ENCODE measurements around the gene ACSL4. TPM values are rescaled to one million over a fixed set of nuclear protein-coding genes. Genes with fewer than 3 reads are reported as not detected.

The ACSL4 gene
- total RNA-seq, 2 donors from 2014 or later, result 27.5 to 117 TPM

DNA sequence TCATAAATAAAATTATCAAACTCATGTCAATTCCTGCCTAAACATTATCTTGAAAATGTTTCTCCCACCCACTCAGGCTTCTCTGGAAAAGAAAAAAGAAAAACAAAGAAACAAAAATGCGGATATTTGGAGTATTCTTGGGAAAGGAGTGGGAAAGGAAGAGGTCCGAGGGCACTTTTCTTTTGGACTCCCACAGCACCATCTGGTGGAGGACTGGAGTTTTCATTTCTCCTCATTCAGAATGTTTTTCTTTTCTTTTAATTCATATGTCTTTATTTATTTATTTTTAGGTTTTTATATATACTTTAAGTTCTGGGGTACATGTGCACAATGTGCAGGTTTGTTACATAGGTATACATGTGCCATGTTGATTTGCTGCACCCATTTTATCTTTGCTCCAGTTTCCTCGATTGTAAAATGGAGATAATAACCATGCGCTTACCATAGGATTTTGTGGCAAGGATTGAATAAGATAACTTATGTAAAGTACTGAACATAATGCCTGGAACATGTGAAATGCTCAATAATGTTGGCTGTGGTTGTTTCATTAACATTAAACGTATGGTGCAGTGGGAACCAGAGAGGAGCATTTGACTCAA lies 100.1 kb downstream of the ACSL4 start:
- Histone ChIP-seq H3K4me1 (ENCODE audit: control insufficient read depth in 1 of 2, low read depth in 2 of 2) (no peaks in the 10 kb centered on the region), H3K36me3 (no peaks in the 10 kb centered on the region), H3K27ac (no peak overlapping the region), H3K4me3 (no peak overlapping the region), H3K27me3 (replicated peaks; ENCODE audit: insufficient read depth) (no peaks in the 10 kb centered on the region), H3K9me3 (no peaks in the 10 kb centered on the region)
- DNase-seq (ENCODE audit: low spot score), result no peak
- TF ChIP-seq, protein P1, sequence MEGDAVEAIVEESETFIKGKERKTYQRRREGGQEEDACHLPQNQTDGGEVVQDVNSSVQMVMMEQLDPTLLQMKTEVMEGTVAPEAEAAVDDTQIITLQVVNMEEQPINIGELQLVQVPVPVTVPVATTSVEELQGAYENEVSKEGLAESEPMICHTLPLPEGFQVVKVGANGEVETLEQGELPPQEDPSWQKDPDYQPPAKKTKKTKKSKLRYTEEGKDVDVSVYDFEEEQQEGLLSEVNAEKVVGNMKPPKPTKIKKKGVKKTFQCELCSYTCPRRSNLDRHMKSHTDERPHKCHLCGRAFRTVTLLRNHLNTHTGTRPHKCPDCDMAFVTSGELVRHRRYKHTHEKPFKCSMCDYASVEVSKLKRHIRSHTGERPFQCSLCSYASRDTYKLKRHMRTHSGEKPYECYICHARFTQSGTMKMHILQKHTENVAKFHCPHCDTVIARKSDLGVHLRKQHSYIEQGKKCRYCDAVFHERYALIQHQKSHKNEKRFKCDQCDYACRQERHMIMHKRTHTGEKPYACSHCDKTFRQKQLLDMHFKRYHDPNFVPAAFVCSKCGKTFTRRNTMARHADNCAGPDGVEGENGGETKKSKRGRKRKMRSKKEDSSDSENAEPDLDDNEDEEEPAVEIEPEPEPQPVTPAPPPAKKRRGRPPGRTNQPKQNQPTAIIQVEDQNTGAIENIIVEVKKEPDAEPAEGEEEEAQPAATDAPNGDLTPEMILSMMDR (IDR thresholded peaks at IDR 0.05), result no peak
- no peak for ATAC-seq (ENCODE audit: insufficient number of reproducible peaks, low FRiP score, low read depth)

DNA sequence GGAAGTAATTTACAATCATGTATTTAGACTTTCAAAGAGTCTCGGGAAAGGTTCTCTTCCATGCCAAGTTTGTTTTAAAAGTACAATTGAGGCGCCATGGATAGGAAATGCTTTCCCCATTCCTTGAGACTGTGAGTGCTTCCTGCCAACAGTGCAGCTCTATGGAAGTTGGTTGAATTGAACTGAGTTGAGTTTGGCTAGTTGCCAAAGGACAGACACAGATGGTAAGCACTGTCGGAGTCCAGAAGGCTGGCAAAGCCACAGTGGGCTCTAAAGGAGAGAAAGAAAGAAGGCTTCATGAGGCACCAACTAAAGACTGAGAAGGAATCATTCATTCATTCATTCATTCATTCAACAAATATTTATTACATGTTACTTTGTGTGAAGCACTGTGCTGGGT lies 103.7 kb downstream of the ACSL4 start:
- H3K4me3 ChIP-seq, result no peak overlapping the region
- H3K27me3 ChIP-seq (replicated peaks; ENCODE audit: insufficient read depth), result no peaks in the 10 kb centered on the region
- H3K4me1 ChIP-seq (ENCODE audit: control insufficient read depth in 1 of 2, low read depth in 2 of 2), result no peaks in the 10 kb centered on the region
- DNase-seq (ENCODE audit: low spot score) (no peak), ATAC-seq (ENCODE audit: insufficient number of reproducible peaks, low FRiP score, low read depth) (no peak)
- TF ChIP-seq, protein P1 (IDR thresholded peaks at IDR 0.05), result no peak
- no peaks in the 10 kb centered on the region for H3K9me3 ChIP-seq
- H3K27ac ChIP-seq, result no peak overlapping the region
- no peaks in the 10 kb centered on the region for H3K36me3 ChIP-seq

DNA sequence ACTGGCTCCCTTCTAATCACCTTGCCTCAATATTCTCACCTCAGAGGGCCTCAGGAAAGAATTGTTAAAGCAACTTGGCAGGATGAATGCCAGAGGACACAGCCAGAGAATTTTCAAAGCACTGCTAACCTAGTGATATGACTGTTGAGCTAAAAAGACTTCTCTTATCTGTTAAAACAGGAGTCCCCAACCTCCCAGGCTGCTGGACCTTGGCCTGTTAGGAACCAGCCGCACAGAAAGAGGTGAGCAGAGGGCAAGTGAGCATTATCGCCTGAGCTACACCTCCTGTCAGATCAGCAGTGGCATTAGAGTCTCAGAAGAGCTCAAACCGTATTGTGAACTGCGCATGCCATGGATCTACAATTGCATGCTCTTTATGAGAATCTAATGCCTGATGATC lies 106.4 kb downstream of the ACSL4 start:
- no peak for DNase-seq (ENCODE audit: low spot score)
- Histone ChIP-seq H3K36me3 (no peaks in the 10 kb centered on the region), H3K4me3 (no peak overlapping the region), H3K9me3 (no peaks in the 10 kb centered on the region), H3K27me3 (replicated peaks; ENCODE audit: insufficient read depth) (no peaks in the 10 kb centered on the region), H3K27ac (no peak overlapping the region), H3K4me1 (ENCODE audit: control insufficient read depth in 1 of 2, low read depth in 2 of 2) (no peaks in the 10 kb centered on the region)
- TF ChIP-seq, protein P1 (IDR thresholded peaks at IDR 0.05), result no peak
- ATAC-seq (ENCODE audit: insufficient number of reproducible peaks, low FRiP score, low read depth), result no peak

DNA sequence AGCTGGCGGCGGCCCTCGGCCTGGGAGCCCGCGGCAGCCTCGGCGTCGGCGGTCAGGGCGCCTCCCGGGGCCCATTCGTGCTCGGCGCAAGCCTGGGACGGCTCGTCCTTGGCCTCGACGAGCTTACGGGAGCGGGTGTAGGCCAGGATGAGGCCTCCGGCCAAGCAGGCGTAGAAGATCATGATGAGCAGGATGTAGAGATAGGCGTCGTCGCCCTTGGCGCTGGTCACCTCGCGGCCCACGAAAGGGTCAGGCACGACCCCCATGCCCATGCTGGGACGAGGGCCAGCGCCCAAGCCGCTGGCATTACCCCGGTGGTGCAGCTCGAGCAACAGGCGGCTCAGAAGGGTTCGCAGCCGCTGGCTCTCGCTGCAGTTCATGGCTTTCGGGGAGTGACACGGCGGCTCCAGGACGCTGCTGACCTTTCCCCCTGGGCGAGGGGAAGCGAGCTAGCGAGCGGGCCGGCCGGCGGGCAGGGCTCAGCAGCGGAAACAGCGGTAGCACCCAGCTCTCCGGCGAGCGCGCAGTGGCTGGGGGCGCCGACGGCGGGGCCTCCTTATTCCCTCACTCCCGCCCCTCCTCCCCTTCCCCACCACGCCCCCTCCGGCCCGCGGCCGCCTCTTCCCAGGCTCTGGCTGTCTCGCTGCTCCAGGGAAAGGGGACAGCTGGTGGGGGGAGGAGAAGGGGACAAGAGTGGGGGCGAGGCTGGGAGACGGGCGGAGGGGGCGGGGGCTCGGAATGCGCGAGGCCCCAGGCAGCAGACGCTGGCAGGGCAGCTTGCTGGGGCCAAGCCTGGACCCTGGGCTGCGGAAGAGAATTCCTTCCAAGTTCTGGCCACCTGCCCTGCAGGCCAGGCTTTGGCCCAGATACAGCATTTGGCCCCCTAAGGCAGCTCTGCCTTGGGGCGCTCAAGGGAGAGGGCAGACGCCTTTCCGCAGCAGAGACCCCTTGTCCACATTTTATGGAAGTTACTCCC lies 108.1 kb downstream of the ACSL4 start, which contains the start of gene KCNE5:
KCNE5 (minus strand) TSS at position 532 of the 976 bp plus-strand sequence; CDS start at position 380, 152 bp downstream.
- DNase-seq (ENCODE audit: low spot score), result no peak
- H3K36me3 ChIP-seq, result no peaks in the 10 kb centered on the region
- H3K27me3 ChIP-seq (replicated peaks; ENCODE audit: insufficient read depth), result no peaks in the 10 kb centered on the region
- H3K27ac ChIP-seq, result no peak within 1 kb of the TSS
- H3K4me3 ChIP-seq, result peak within 1 kb of the TSS; percentile 56
- H3K9me3 ChIP-seq, result no peaks in the 10 kb centered on the region
- ATAC-seq (ENCODE audit: insufficient number of reproducible peaks, low FRiP score, low read depth), result no peak
- TF ChIP-seq, protein P1 (IDR thresholded peaks at IDR 0.05), result no peak
- no peaks in the 10 kb centered on the region for H3K4me1 ChIP-seq (ENCODE audit: control insufficient read depth in 1 of 2, low read depth in 2 of 2)

DNA sequence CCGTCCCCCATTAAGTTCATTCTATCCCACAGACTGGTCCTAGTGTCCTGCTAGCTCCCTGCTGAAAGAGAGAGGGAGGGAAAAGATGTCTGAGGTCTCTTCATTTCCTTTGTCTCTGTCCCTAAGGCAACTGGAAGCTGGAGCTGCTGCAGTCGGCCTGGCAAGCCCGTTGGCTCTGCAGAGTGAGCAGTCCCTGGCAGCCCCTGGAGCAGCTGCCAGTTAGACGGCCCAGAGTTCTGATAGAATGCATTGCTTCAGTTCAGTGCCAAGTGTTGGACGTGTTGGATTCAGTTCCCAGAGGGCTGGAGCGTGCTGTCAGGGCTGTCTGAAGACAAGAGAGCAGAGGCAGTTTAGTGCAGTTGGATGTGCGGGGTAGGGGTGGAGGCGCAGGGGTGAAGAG lies 109.1 kb downstream of the ACSL4 start:
- no peaks in the 10 kb centered on the region for H3K4me1 ChIP-seq (ENCODE audit: control insufficient read depth in 1 of 2, low read depth in 2 of 2)
- H3K4me3 ChIP-seq, result no peak overlapping the region
- H3K36me3 ChIP-seq, result no peaks in the 10 kb centered on the region
- no peak for ATAC-seq (ENCODE audit: insufficient number of reproducible peaks, low FRiP score, low read depth)
- TF ChIP-seq, protein P1 (IDR thresholded peaks at IDR 0.05), result no peak
- H3K27me3 ChIP-seq (replicated peaks; ENCODE audit: insufficient read depth), result no peaks in the 10 kb centered on the region
- no peak overlapping the region for H3K27ac ChIP-seq
- DNase-seq (ENCODE audit: low spot score), result no peak
- no peaks in the 10 kb centered on the region for H3K9me3 ChIP-seq
